GM19193 (cell line): Measurements from ENCODE around the gene UPF2.

ENCODE experiments used
- POLR2A ChIP-seq: IDR thresholded peaks from 4 replicates; pipeline ENCODE4 v1.6.1; 2011; ENCODE audit not compliant: insufficient read depth, insufficient read length; ENCODE audit errors: extremely low read depth

The UPF2 gene

GRCh38 chr10:12042797-12043651 is at the start of gene UPF2:
Gene UPF2, minus strand, starts transcription at chr10:12042809. Its CDS starts 7,386 bp downstream, at chr10:12035423.
- TF ChIP-seq POLR2A = peak; percentile 13

GRCh38 chr10:12091421-12091820 is 48.8 kb upstream of the UPF2 start:
- TF ChIP-seq POLR2A = no peak

- TF ChIP-seq POLR2A = no peak
These were observed 46.3 kb upstream of the UPF2 start for GRCh38 chr10:12088919-12089318.

- no peak for TF ChIP-seq POLR2A
These were observed 39.4 kb upstream of the UPF2 start for GRCh38 chr10:12081879-12082557.

GRCh38 chr10:12081470-12081869 is 38.9 kb upstream of the UPF2 start:
- TF ChIP-seq POLR2A = no peak

- no peak for TF ChIP-seq POLR2A
These were observed 35.1 kb upstream of the UPF2 start for GRCh38 chr10:12077580-12078180.

- TF ChIP-seq POLR2A = no peak
These were observed 30.9 kb upstream of the UPF2 start for GRCh38 chr10:12073526-12073925.

GRCh38 chr10:12068449-12069269 is 26.1 kb upstream of the UPF2 start, which contains the start of gene DHTKD1:
Gene DHTKD1, plus strand, starts transcription at chr10:12068954. Its CDS starts 80 bp downstream, at chr10:12069034.
- peak; percentile 83 for TF ChIP-seq POLR2A

GRCh38 chr10:12067336-12067735 is 24.7 kb upstream of the UPF2 start:
- no peak for TF ChIP-seq POLR2A

GRCh38 chr10:12063483-12063818 is 20.8 kb upstream of the UPF2 start:
- no peak for TF ChIP-seq POLR2A

- peak; percentile 32 for TF ChIP-seq POLR2A
These were observed 20.3 kb upstream of the UPF2 start for GRCh38 chr10:12062754-12063482.

- no peak for TF ChIP-seq POLR2A
These were observed 18.5 kb upstream of the UPF2 start for GRCh38 chr10:12061124-12061523.

- TF ChIP-seq POLR2A = no peak
These were observed 14.1 kb upstream of the UPF2 start for GRCh38 chr10:12056748-12057147.

GRCh38 chr10:12055732-12056131 is 13.1 kb upstream of the UPF2 start:
- no peak for TF ChIP-seq POLR2A
